ENCODE measurements around the gene IGF2BP2.
"Not testable (repeated sequence)": the region's sequence is repeated elsewhere in the genome, so short reads cannot be mapped to it uniquely, and the experiment has no call there.

The IGF2BP2 gene

DNA sequence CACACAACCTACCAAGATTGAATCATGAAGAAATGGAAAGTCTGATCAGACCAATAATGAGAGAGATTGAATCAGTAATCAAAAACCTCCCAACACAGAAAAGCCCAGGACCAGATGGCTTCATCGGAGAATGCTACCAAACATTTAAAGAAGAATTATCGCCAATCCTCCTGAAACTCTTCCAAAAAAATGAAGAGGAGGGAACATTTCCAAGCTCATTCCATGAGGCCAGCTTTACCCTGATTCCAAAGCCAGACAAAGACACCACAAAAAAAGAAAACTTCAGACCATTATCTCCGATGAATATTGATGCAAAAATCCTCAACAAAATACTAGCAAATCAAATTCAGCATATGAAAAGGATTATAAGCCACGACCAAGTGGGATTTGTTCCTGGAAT, 144.6 kb downstream of the IGF2BP2 start:
- no peak overlapping the region for H3K4me3 ChIP-seq (ENCODE audit: control insufficient read depth, low read depth, low read length)
- DNase-seq (ENCODE audit: low read depth), result no peak
- TF ChIP-seq, protein P1, sequence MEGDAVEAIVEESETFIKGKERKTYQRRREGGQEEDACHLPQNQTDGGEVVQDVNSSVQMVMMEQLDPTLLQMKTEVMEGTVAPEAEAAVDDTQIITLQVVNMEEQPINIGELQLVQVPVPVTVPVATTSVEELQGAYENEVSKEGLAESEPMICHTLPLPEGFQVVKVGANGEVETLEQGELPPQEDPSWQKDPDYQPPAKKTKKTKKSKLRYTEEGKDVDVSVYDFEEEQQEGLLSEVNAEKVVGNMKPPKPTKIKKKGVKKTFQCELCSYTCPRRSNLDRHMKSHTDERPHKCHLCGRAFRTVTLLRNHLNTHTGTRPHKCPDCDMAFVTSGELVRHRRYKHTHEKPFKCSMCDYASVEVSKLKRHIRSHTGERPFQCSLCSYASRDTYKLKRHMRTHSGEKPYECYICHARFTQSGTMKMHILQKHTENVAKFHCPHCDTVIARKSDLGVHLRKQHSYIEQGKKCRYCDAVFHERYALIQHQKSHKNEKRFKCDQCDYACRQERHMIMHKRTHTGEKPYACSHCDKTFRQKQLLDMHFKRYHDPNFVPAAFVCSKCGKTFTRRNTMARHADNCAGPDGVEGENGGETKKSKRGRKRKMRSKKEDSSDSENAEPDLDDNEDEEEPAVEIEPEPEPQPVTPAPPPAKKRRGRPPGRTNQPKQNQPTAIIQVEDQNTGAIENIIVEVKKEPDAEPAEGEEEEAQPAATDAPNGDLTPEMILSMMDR (IDR thresholded peaks at IDR 0.05; ENCODE audit: control insufficient read depth, insufficient read depth, low read depth, low read length, missing control alignments), result no peak

DNA sequence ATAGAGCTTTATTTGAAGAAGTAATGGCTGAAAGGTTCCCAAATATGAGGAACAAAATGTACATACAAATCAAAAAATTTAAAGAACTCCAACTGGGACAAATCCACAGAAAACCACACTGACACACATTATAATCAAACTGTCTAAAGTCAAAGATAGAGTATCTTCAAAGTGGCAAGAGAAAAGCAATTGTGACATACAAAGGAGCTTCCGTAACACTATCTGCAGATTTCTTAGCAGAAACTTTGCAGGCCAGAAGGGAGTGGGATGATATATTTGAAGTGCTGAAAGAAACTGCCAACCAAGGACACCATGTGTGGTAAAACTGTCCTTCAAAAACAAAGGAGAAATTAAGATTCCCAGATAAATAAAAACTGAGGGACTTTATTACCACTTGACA, 146.8 kb downstream of the IGF2BP2 start:
- DNase-seq (ENCODE audit: low read depth), result no peak
- no peak overlapping the region for H3K4me3 ChIP-seq (ENCODE audit: control insufficient read depth, low read depth, low read length)
- TF ChIP-seq, protein P1 (IDR thresholded peaks at IDR 0.05; ENCODE audit: control insufficient read depth, insufficient read depth, low read depth, low read length, missing control alignments), result no peak

DNA sequence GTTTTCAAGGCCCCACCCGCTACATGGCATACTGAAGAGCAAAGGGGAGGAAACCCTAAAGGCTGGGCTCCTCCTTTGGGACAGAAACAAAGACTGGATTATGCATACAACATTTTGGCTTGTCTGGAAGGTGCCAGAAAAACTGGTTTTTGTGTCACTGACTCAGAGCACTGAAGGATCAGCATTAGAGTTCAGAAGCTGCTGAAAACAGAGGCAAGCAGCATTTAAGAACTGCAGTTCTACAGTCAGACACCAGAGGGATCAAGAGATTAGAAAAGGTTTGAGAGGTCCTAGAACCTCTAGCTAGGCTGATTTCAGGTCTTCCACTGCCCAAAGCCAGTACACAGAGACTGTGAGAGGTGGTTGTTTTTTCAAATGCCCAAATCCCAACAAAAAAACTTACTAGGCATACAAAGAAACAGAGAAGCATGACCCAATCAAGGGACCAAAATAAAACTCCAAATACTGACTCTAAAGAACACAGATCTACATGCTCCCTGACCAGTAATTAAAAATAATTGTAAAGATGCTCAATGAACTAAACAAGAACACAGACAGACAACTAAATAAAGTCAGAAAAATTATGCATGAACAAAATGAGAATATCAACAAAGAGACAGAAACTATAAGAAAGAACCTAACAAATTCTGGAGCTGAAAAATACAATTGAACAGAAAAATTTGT, 147.6 kb downstream of the IGF2BP2 start:
- H3K4me3 ChIP-seq (ENCODE audit: control insufficient read depth, low read depth, low read length), result no peak overlapping the region
- TF ChIP-seq, protein P1 (IDR thresholded peaks at IDR 0.05; ENCODE audit: control insufficient read depth, insufficient read depth, low read depth, low read length, missing control alignments), result peak; percentile 78
- DNase-seq (ENCODE audit: low read depth), result peak; percentile 44

DNA sequence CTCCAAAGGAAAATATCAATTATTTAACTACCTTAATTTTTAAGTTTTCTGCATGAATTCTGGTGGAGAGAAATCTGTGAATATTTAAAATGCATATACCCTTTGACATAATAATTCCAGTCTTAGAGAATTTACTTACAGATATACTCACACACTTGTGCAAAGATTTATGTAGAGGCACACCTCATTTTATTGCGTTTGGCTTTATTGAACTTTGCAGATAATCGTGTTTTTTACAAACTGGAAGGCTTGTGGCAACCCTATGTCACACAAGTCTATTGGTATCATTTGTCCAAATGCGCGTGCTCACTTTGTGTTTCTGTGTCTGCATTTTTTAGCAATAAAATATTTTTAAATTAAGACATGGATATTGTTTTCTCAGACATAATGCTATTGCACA, 157.3 kb downstream of the IGF2BP2 start:
- H3K4me3 ChIP-seq (ENCODE audit: control insufficient read depth, low read depth, low read length), result no peak overlapping the region
- TF ChIP-seq, protein P1 (IDR thresholded peaks at IDR 0.05; ENCODE audit: control insufficient read depth, insufficient read depth, low read depth, low read length, missing control alignments), result no peak
- DNase-seq (ENCODE audit: low read depth), result no peak

DNA sequence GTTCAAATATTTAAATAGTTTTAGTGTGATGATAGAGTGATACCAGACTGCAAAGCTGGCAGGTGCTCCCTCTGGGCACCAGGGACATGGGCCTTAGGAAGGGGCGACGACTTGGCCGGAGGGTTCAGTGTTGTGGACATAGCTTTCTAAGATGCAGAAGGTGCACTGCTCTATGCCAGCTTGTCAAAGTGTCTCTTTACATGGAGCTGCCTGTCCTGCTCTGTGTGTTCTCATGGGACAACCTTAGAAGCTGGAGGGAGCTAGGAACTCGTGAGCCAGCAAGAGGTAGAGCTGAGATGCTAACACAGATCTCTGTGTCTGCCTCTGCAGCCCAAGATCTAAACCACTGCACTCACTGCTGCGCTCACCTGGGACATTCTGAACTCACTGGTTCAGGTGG, 160.9 kb downstream of the IGF2BP2 start:
- DNase-seq (ENCODE audit: low read depth), result no peak
- no peak overlapping the region for H3K4me3 ChIP-seq (ENCODE audit: control insufficient read depth, low read depth, low read length)
- TF ChIP-seq, protein P1 (IDR thresholded peaks at IDR 0.05; ENCODE audit: control insufficient read depth, insufficient read depth, low read depth, low read length, missing control alignments), result no peak

DNA sequence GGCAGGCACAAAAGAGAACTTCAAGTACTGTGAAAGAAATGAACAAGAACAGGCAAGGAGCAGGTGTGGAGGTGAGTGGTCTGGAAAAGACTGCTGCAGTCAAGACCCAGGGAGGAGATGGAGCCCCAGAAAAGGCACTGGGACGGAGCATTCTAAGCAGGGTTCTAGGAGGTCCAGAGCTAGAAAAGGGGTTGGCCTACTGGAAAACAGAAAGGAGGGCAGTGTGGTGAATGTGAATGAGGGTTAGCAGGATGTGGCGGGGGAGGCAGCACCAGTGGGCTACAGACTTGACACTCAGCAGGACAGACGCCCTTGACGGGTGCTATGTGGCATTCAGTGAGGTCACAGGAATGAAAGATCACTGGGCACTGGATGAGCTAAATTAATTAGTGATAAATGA, 163.1 kb downstream of the IGF2BP2 start:
- TF ChIP-seq, protein P1 (IDR thresholded peaks at IDR 0.05; ENCODE audit: control insufficient read depth, insufficient read depth, low read depth, low read length, missing control alignments), result no peak
- no peak for DNase-seq (ENCODE audit: low read depth)
- H3K4me3 ChIP-seq (ENCODE audit: control insufficient read depth, low read depth, low read length), result no peak overlapping the region

DNA sequence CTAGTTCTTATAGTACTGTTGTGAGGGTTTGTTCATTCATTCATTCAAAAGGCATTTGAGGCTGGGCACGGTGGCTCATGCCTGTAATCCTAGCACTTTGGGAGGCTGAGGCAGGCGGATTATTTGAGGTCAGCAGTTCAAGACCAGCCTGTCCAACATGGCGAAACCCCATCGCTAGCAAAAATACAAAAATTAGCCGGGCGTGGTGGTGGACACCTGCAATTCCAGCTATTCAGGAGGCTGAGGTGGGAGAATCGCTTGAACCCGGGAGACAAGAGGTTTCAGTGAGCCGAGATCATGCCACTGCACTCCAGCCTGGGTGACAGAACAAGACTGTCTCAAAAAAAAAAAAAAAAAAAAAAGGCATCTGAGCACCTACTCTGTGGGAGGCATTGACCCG, 163.5 kb downstream of the IGF2BP2 start:
- not testable (repeated sequence) for H3K4me3 ChIP-seq (ENCODE audit: control insufficient read depth, low read depth, low read length); DNase-seq (ENCODE audit: low read depth)

Measured in AG09309 (cell line).